K562 (cell line): Measurements from ENCODE around the gene LIMD2. TPM values are rescaled to one million over a fixed set of nuclear protein-coding genes. Genes with fewer than 3 reads are reported as not detected.

Experiments
- ATAC-seq: fragments of 200-7000 bp; cut with Tn5 transposase; 3 replicates; pipeline ENCODE4 v1.9.1; 2020; ENCODE audit warnings: moderate library complexity
- BruUV-seq: library from RNA; stranded (reverse); fragments of 400-500 nt; replicated peaks from 2 replicates; lab custom pipeline; 2021; lab: Mats Ljungman, UMichigan
- CTCF ChIA-PET: fragments of 300-600 bp; formaldehyde crosslinking; extraction: SDS; loops from one replicate; lab custom pipeline; 2021; ENCODE audit warnings: low intra/inter-chr PET ratio; lab: Yijun Ruan, JAX
- POLR2A ChIA-PET: fragments of 300-600, 350-650 bp; sonication (Branson Sonifier 250); formaldehyde crosslinking; extraction: SDS; loops from one replicate; lab custom pipeline; 2021; ENCODE audit warnings: antibody characterized with exemption, inconsistent platforms; lab: Yijun Ruan, JAX
- DNase-seq, 4 experiments: peaks; one replicate each; pipeline versions ENCODE4 v3.0.0 to v3.0.0-alpha.2; 2011 to 2018; ENCODE audit warnings: low spot score in 3 of 4, mixed read lengths in 3 of 4; ENCODE audit errors: extremely low read depth in 1 of 4
- FAIRE-seq: peaks from 2 replicates; lab custom pipeline; 2011; peaks lifted over from hg19 to GRCh38; lab: Jason Lieb, UNC
- H2AFZ ChIP-seq: 2 replicates; pipeline ENCODE4 v1.6.0; 2011; ENCODE audit warnings: low read depth, low read length, control low read depth, inconsistent platforms
- H3K27ac ChIP-seq: fragments of 200-600 bp; 3 replicates; pipeline ENCODE4 v1.8.0; 2011; ENCODE audit warnings: low read depth, mild to moderate bottlenecking, control low read depth, inconsistent platforms, low read length, moderate library complexity, mixed read lengths; ENCODE audit errors: extremely low read depth
- H3K27me3 ChIP-seq, 2 experiments: fragments of 300-600 bp in 1 of 2; 2 replicates in 1 of 2; 3 replicates in 1 of 2; pipeline versions ENCODE4 v1.6.0 to v1.8.0; 2011; ENCODE audit warnings: inconsistent platforms in 2 of 2, low read length in 2 of 2, mild to moderate bottlenecking in 1 of 2, mixed read lengths in 1 of 2, moderate library complexity in 1 of 2; ENCODE audit not compliant: control insufficient read depth in 2 of 2, insufficient read depth in 2 of 2
- H3K36me3 ChIP-seq: fragments of 300-600 bp; 3 replicates; pipeline ENCODE4 v1.8.0; 2011; ENCODE audit warnings: mild to moderate bottlenecking, low read length, inconsistent platforms; ENCODE audit not compliant: control insufficient read depth, insufficient read depth
- H3K4me1 ChIP-seq, 2 experiments: fragments of 200-600 bp in 1 of 2; replicated peaks in 1 of 2; 2 replicates in 1 of 2; 3 replicates in 1 of 2; pipeline versions ENCODE4 v1.5.1 to v1.8.0; 2011; ENCODE audit warnings: inconsistent platforms in 2 of 2, low read length in 2 of 2, mild to moderate bottlenecking in 1 of 2, mixed read lengths in 1 of 2, moderate library complexity in 1 of 2; ENCODE audit not compliant: control insufficient read depth in 2 of 2, insufficient read depth in 2 of 2
- H3K4me2 ChIP-seq: 2 replicates; pipeline ENCODE4 v1.6.1; 2011; ENCODE audit warnings: low read length, control low read depth, inconsistent platforms, mixed read lengths; ENCODE audit not compliant: insufficient read depth
- H3K4me3 ChIP-seq: fragments of 200-600 bp; sonication (generic), shearing (Covaris generic); 2 replicates; pipeline ENCODE4 v1.5.1; 2016; ENCODE audit warnings: control low read depth, inconsistent platforms
- H3K79me2 ChIP-seq: fragments of 200-600 bp; 3 replicates; pipeline ENCODE4 v1.8.0; 2011; ENCODE audit warnings: low read length, inconsistent platforms; ENCODE audit not compliant: control insufficient read depth, insufficient read depth
- H3K9ac ChIP-seq, 2 experiments: 2 replicates each; pipeline versions ENCODE4 v1.6.0 to v1.6.1; 2011; ENCODE audit warnings: low read depth in 2 of 2, low read length in 2 of 2, control low read depth in 1 of 2, inconsistent platforms in 1 of 2, mild to moderate bottlenecking in 1 of 2, mixed read lengths in 1 of 2; ENCODE audit not compliant: insufficient read depth in 1 of 2
- H3K9me1 ChIP-seq: one replicate; pipeline ENCODE4 v1.6.0; 2011; ENCODE audit warnings: inconsistent platforms, mild to moderate bottlenecking, low read length, moderate library complexity; ENCODE audit not compliant: control insufficient read depth, insufficient read depth
- H3K9me3 ChIP-seq: replicated peaks from 2 replicates; pipeline ENCODE4 v1.5.1; 2011; ENCODE audit warnings: low read depth, low read length, inconsistent platforms; ENCODE audit not compliant: control insufficient read depth, insufficient read depth
- H4K20me1 ChIP-seq: replicated peaks from 2 replicates; pipeline ENCODE4 v1.6.1; 2011; ENCODE audit warnings: low read length, inconsistent platforms, mixed read lengths; ENCODE audit not compliant: control insufficient read depth, insufficient read depth
- AFF4 ChIP-seq: sonication (generic); formaldehyde crosslinking; IDR thresholded peaks from 2 replicates; pipeline ENCODE4 v1.8.0; 2023; ENCODE audit warnings: mild to moderate bottlenecking, missing genetic modification reagents
- CBFA2T3 ChIP-seq: fragments of 450-650 bp; IDR thresholded peaks from 2 replicates; pipeline ENCODE4 v1.6.1; 2017
- HNRNPLL ChIP-seq: fragments of 200-400 bp; formaldehyde crosslinking; IDR thresholded peaks from 2 replicates; pipeline ENCODE4 v1.6.1; 2017; ENCODE audit warnings: low read length, low read depth, mild to moderate bottlenecking; ENCODE audit not compliant: poor library complexity, severe bottlenecking
- MCM7 ChIP-seq, 2 experiments: fragments of 450-650 bp; IDR thresholded peaks; 2 replicates each; pipeline ENCODE4 v1.6.1; 2016 to 2018
- STAT5B ChIP-seq: fragments of 250-450 bp; sonication (Bioruptor Pico); IDR thresholded peaks from 2 replicates; pipeline ENCODE4 v1.8.0; 2021; ENCODE audit warnings: mild to moderate bottlenecking, inconsistent platforms
- ZNF212 ChIP-seq: fragments of 450-650 bp; formaldehyde crosslinking; IDR thresholded peaks from 2 replicates; pipeline ENCODE4 v1.4.0; 2020; ENCODE audit warnings: mild to moderate bottlenecking
- WGBS: fragments of 100-300 bp; shearing (Covaris generic); methylation state at CpG from one replicate; pipeline ENCODE4 v1.1.6; 2016; ENCODE audit warnings: low coverage, mixed read lengths; ENCODE audit not compliant: insufficient coverage; ENCODE audit errors: missing lambda C conversion rate; 5-methylcytosine and 5-hydroxymethylcytosine counted together
- in situ Hi-C: fragments of 300-500 bp; cut with MboI; formaldehyde crosslinking; loops from 4 replicates; pipeline ENCODE4 v1.15.0; 2018; ENCODE audit warnings: inconsistent platforms, mixed read lengths
- intact Hi-C: fragments of 100-400 bp; cut with micrococcal nuclease; formaldehyde crosslinking; loops from 2 replicates; pipeline ENCODE4 v1.14.2; 2022
- polyA plus RNA-seq, 8 experiments: library from polyadenylated mRNA; depleted of rRNA in 4 of 8; stranded (reverse) in 5 of 8; unstranded in 3 of 8; fragments of >200 nt; fragmentation: Nextera tagmentation in 2 of 8; fragmentation: Illumina TruSeq in 1 of 8; extraction: Ambion mirVana in 2 of 8; extraction: Trizol in 1 of 8; gene quantifications; 2 replicates each; pipeline versions ENCODE4 v1.2.1 to v1.2.3, GENCODE V29; 2011 to 2014; ENCODE audit warnings: inconsistent platforms in 1 of 8, missing spikeins in 1 of 8
- total RNA-seq, 7 experiments: library from RNA; depleted of rRNA in 6 of 7; stranded (reverse); fragments of >200 nt in 6 of 7; fragmentation: Illumina TruSeq in 2 of 7; extraction: Trizol in 2 of 7; gene quantifications; 2 replicates each; pipeline versions ENCODE4 v1.2.1 to v1.2.3, GENCODE V29; 2011 to 2021; ENCODE audit warnings: low replicate concordance in 1 of 7

LIMD2 gene
- total and polyA plus RNA-seq, 9 of the 15 experiments (the other 6 are each of a cell fraction or from before 2014, with no cell fraction given) = 0.07 to 11.2 (median 2.8) TPM

DNA sequence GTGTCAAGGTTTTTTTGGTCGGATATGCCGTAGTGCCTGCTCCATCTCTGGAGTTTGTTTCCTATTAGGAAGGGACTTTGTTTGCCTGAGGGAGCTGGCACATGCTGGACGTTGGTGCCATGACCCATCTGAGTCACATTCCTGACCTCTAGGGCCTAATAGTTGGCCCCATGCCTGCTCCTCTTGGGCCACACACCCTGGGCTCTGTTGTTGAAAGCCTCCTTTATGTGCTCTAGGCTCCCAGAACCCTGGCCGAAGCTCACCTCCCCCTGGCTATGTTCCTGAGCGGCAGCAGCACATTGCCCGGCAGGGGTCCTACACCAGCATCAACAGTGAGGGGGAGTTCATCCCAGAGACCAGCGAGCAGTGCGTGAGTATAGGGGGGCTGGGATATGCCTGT, 18.4 kb downstream of the LIMD2 start:
- peaks cover 0 to 3% of the 10 kb centered on the region in 2 experiments; a peak in 2 of 5 replicates for H3K4me1 ChIP-seq
- ChIA-PET CTCF (no interaction called here), POLR2A (no interaction called here)
- H3K27ac ChIP-seq = no peak overlapping the region
- H2AFZ ChIP-seq = no peak overlapping the region
- no peak overlapping the region for H3K4me2 ChIP-seq
- no peak for DNase-seq
- H3K9me1 ChIP-seq = no peaks in the 10 kb centered on the region
- ATAC-seq = no peak
- intact Hi-C loops = no loop called here
- FAIRE-seq = no peak
- H3K9me3 ChIP-seq = no peaks in the 10 kb centered on the region
- H3K79me2 ChIP-seq = no peaks in the 10 kb centered on the region
- no peak overlapping the region for H3K4me3 ChIP-seq
- peaks cover 25% of the 10 kb centered on the region; the same call in 2 of the 3 replicates for H3K36me3 ChIP-seq
- in situ Hi-C loops = no loop called here
- no TSS peak for BruUV-seq
- TF ChIP-seq CBFA2T3 = no peak
- no peak for TF ChIP-seq MCM7 (IDR thresholded peaks at IDR 0.05)
- TF ChIP-seq AFF4 (CRISPR knock-in tag) = no peak
- TF ChIP-seq HNRNPLL = no peak
- TF ChIP-seq ZNF212 (CRISPR knock-in tag) = no peak
- TF ChIP-seq STAT5B = no peak
- H3K9ac ChIP-seq = 0 out of 4 replicates have a peak overlapping the region, but pooled peaks of 1 of the 2 experiments have one; percentile 24
- no peaks in the 10 kb centered on the region for H4K20me1 ChIP-seq
- no peaks in the 10 kb centered on the region for H3K27me3 ChIP-seq
- 77% methylated on average over 8 of the region's 8 CpGs for WGBS
